GM19395 (cell line): ENCODE measurements around the gene RASSF8.

Source experiments
- ATAC-seq: cut with Tn5 transposase; IDR thresholded peaks from one replicate; pipeline ENCODE4 v1.9.1; 2021; ENCODE audit warnings: mild to moderate bottlenecking, moderate library complexity; ENCODE audit not compliant: unreplicated experiment

Gene RASSF8

DNA sequence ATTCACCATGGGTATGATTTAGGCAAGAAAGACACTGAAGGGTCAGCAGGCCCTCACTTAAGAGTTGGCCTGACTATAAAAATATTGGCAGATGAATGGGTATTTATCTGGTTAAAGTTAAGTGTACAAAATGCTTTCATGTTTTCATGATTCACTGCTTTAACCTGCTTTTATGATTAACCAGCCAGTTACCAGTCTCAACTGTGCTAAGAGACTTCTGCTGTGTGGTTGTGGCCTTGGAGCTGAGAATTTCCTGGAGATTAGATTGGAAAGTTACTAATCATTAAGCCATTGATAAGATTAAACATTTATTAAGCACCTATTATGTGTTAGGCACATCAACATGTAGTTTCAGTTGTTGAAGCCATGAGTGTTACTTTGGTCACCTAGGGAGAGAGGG is 68.9 kb downstream of the RASSF8 start:
- no peak for ATAC-seq

DNA sequence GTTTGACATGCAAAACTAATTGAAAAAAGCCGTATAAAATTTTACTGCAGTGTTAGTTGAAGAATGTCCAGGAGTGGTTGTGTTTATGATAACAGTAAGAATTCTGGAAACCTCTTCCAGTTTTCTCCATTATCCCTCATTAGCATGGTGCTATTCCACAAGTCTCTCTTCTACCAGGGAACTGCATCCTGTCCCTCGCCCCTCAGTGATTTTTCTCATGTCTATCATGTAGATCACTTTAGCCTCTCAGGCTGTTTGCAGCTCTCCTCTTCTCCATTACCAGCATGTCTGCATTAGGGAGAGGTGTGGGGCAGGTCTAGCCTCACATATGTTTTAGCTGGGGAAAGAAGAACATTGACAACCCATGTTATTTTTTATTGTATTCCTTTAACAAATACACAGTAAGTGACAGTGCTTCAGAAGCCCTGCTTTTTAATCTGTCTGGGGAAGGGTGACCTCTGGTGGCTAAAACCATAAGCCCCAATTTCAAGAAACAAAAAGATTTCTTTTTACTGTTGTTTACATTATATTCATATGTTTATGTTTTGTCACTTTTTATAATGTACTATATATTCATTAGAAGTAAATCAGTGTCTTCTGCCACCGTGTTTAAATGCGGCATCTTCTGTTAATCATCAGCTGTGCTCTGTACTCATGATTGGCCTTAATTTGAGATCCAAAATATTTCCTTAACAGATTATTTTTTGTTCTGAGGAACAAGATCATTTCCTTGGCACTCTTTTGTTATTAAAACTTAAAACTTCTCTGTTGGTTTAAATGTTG is 70.7 kb downstream of the RASSF8 start:
- no peak for ATAC-seq

DNA sequence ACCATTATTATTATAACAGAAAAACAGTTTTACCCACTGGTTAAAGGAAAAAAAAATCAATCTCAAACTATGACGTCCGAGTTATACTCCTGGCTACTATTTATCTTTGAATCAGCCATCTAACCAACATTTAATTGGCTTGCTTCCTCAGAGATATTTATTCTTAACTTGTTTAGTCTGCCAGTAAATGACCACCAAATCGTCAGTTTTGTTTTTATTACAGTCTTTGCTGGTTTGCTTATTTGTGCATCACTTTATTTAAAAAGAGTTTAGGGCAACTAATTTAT is 71.2 kb downstream of the RASSF8 start:
- no peak for ATAC-seq

DNA sequence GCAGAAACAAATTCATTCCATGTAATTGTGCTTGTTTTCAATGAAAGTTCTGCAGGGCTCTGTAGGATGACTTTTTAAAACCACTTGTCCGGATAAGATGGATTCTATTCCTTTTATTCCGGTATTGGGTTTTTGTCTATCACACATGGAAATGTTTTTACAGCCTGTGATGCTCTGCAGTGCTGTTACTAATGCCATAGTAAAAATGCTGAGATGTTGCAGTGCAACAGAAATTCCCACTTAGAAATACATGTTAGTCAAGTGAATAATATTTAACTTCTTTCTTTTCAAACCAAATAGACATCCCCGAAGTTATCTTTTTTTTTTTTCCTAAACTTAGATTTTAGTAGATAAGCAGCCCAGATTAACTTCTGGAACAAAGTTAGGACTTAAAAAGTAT is 71.9 kb downstream of the RASSF8 start:
- no peak for ATAC-seq

DNA sequence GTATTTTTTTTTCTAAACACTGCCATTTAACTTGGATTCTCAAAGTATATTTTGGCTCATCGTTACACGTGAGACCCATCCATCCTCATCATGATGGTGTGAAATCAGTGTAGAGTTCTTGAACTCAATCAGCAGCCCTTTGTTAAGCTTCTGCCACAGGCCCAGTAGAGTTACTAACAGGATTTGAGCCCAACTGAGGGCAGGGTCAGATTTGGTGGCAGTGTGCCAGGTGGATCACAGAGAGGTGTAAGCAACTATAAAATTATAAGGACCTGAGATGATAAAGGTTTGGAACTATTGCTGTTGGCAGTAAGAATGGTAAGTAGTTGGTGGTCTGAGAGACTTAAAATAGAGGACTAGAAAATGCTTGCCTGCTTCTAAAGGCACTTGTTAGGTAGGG is 72.8 kb downstream of the RASSF8 start:
- no peak for ATAC-seq

DNA sequence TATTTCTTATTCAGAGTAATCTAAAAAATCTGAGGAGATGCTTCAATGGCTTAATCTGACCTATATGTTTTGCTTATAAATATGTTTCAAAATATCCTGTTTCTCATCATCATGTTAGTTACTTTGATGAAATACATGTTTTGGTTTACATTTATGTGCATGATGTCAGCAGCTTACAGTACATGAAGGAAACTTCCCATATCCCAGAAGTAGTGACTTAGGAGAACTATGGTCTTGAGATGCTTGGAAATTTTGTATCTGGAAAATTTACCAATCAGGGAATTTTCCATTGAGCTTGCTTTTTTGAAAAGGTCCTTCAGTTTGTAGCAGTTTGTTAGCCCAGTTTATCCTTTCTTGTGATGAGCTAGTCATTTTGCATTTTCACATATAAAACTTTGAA is 73.3 kb downstream of the RASSF8 start:
- ATAC-seq = no peak

DNA sequence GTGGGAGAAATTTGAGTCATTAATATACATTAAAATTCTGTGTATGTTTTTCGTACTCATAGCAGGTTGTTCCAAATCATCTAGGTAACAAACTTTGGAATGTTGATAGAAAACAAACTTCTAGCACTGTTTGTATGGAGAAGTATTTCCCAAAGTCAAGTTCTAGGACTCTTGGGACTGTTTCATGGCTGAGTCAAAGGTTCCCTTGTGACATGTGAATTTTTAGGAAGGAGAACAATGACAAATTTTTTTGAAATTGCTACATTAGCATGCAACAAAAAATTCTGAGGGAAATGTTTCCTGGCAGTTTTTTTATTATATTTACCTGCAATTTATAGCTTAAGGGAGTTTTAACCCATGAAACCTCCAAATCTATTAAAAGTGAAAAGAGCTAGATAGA is 73.8 kb downstream of the RASSF8 start:
- no peak for ATAC-seq

DNA sequence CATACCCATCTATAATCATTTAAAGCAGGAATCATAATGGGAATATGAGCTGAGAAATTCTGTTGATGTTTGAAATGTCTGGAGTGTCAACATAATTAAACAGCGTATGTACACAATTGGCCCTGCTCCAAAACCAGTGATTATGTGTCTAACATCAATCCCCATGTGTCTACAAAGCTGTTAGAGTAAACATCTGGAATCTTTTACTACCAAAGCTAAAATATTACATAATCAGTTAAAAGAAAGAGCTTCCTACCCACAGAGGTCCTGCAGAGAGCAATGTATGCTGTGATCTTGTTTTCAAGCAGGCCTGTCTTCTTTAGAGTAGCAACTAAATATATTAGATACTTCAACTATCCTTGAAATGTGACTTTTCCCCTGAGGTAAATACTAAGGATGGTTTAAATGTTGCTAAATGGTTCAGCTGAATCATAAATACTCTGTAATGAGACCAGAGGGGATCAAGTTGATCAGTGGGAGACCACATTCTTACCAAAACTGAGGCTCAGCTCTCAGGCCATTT is 74.3 kb downstream of the RASSF8 start:
- no peak for ATAC-seq

DNA sequence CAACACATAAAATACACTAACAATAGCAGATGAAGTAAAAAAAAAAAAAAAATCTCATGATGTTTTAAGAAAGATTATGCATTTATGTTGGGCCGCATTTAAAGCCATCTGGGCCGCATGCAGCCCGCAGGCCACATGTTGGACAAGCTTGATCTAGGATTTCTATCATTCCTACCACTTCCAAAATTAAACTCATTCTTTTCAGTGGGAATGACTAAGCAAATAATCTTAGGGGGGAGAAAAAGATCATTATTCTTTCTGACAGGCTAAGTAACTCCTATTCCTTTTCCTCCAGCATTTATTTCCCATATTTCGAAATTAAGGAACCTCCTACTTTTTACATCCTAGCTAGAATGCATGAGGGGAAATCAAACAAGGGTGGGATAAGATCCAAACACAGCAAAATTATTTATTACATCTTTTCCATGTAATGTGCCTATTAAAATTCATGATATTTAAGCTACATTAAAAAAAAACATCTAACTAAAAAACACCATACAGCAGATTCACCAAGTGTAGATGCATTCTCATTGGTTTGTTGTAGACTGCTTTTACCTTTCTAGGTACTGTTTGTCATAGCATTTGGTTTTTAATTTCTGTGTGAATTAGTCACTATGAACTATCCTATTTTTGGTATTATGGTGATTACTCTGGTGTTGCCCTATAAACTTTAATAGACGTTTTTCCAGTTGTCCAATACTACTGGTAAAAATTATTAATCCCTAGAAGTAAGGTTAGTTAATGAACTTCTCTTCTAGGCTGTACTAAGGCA is 76.1 kb downstream of the RASSF8 start:
- no peak for ATAC-seq

DNA sequence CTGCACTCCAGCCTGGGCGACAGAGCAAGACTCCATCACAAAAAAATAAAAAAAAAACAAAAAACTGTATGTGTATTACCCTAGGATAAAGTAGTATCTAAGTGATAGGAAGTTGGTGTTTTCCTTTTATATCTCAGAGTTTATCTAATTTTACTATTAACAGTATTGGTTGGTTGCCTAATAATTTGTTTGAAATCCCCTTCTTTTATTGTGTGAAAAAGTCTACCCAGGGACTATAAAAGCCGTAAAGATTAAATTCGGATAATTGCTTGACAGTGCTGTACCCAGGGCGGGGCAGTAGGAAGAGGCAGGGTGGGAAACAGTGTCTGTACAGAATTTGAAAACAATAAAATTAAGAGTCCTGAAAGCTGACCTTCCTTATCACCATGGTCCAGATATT is 78.4 kb downstream of the RASSF8 start:
- ATAC-seq = no peak

DNA sequence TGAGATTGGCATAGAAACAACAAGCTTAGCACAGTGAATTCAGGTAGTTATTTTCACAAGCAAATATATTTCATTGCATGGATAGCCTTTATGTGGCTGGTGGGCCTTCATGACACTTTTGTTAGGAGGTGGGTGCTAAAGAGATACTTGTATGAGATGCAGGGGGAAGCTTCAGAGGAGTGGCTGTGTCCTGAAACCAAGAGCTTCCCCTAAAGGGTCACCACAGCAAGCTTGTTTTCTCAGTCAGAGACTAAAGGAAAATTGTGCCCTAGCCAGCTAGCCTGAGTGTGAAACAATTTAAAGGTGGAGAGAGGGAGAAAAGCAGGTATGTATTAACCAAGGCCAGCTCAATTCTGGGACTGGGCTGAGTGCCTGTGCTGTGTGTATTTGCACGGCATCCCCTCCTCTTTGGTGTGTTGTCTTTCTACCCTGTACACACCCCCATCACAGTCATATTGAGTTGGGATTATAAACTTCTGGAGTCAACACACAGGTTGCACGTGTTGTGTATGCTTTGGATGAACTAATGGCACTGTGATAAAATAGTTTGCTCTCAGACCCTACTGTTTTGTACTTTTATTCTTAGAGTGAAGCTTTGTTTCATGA is 79.2 kb downstream of the RASSF8 start:
- ATAC-seq = no peak

DNA sequence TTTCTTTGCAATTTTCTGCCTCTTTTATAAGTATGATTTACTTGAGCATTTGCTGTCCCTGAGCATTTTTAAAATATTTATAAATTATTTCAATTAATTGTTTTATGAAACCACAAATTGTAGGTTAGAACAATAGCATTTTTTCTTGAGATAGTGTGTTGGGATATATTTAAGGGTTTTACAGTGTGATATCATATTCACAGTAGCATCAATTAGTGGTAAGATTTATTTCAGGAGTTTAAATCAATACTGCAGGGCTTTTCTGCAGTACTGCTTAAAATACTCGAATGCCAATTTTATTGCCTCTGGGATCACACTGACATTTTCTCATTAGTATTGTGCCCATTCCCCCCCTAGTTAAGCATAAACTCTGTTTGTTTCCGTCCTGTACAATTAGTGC is 84.2 kb downstream of the RASSF8 start:
- ATAC-seq = no peak

DNA sequence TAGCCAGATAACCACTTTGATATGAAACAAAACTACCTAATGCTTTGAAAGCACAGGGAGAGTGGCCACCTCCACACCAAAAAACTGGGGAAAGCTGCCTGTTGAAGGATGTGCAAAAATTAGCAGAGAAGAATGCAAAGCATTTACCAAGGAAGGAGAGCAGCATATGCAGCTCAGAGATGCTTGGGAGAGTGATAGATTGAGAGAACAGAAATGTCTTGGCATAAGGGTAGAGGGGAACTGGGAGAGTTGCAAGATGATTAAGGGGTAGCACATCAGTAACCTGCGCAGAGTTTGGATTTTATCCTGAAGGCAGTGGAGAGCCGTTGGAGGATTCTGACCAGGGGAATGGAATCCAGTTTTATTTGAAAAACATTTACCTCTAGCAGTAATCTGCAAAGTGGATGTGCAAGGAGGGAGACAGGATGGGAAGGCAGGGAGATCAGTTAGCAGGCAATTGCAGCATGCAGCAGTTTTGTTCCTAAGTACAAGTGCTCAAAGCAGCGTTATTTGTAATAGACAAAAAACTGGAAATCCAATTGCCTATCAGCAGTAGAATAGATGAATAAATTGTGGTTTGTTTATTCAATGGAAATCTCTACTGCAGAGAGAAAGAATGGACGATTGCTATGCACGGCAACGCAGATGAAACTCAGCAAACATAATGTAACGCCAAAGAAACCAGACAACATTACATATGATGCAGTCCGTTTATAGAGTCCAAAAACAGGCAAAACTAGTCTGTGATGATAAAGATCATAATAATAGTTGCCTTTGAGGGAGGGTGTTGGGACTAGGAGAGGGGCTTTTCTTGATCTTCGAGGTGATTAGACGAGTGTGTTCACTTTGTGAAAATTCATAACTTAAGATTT is 84.9 kb downstream of the RASSF8 start:
- no peak for ATAC-seq

DNA sequence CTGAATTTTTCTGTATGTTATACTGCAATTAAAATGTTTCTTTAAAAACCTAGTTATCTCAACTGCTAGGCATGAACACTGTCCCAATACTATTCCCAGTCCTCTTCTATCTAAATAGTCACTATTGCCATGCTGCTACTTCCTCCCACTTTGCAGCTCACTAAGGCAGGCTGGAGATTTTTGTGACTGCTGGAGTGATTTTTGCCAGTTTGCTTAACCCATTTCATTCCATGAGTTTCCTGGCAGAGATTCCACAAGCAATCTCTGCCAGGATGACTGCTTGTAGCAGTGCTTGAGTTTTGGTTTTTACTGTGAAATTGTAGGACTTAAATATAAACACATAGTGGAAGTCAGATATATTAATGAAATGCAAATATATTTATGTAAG is 85.5 kb downstream of the RASSF8 start:
- no peak for ATAC-seq

DNA sequence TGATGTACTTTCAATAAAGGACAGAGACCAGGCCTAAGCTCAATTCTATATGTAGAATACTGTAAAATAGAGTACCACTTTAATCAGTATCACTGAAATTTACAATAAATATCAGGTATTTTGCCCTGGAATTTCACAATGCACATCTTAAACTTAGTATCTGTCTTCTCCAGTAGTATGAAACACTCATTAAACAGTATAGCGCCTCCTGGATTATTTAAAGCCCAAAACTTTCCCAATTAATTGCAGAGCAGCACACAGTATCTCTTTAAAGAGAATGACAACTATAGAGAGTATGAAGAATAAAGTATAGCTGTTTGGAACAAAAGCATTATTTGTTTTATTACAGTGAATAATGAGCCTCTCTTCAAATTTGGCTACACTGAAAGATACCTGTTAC is 86.1 kb downstream of the RASSF8 start:
- no peak for ATAC-seq

DNA sequence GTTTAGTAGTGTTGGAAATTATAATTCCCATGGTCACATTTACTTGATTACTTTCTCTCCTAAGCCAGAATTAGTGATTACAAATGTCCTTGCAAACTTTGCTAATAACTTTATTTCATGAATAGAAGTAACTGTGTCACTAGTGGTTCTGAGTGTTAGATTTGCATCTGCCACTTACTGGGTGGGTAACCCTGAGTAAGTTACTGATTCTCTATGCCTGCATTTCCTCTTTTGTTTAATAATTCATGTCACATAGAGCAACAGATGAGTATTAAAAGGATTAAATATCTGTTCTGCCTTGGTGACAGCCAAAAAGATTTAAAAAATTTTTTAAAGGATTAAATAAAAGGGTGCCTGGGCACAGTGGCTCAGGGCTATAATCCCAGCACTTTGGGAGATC is 87.7 kb downstream of the RASSF8 start:
- no peak for ATAC-seq

DNA sequence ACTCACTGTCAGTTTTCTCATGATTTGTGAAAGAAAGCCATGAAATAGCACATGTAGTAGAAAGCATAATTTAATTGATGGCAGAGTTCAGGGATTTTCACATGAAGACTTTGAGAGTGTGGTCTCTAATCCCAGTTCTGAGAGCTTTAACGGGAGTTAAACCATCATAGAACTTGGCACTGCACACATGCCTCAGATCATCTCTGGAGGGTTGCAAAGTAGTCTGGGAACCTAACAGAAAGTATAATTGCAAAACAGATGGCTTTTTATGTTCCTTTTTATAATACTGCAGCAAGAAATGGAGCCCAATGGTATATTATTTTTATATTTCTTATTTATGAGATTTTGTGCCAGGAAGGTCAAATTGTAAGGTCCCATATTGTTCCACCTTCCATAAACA is 88.4 kb downstream of the RASSF8 start:
- ATAC-seq = no peak

DNA sequence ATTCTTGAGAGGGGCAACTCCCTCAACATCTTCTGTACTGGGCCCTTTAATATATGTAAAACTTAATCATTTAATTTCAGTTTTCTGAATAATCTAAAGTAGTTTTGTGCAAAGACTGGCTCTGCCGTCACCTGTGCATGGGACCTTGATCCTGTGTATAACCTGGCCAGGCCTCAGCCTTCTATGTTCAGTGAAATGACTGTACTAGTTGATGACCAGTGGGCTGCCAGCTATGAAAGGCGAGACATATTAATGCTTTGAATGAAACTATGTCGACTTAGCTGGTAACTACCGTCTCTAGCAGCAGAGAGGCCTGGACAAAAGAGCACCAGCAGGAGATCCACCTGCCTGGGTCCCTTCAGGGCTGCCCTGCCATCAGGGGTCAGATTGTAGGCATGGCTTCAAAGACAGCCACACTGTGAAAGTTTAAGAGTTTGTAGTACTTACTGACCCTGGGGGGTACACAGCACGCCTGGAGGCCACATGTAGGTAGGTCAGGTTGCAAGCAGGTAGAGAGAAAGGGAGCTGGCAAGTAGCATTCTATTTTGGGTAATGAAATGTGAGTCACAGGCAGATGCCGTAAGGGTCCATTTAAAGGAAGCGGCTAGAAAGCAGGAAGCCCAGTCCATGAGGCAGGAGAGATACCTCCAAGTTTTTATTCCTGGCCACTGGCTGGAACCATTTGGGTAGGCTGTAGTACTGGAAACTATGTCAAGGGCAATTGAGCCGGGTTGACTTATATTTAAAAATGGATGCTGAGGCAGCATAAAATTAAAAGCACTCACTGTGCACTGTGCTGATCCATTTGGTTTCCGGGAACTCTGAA is 89.1 kb downstream of the RASSF8 start:
- no peak for ATAC-seq

DNA sequence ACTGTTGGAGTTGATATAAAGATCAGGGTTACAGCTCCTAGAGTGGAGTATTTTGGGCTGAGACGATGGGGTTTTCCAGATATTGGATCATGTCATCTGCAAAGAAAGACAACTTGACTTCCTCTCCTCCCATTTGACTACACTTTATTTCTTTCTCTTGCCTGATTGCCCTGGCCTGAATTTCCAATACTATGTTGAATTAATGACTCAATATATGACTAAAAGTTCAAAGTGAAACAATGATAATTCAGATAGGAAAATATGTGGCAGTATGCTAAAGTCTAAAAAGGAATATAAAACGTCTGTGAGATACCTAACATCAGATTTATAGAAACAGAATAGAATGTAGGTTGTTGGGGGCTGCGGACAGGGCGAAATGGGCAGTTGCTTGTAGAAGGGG is 94.2 kb downstream of the RASSF8 start:
- no peak for ATAC-seq

DNA sequence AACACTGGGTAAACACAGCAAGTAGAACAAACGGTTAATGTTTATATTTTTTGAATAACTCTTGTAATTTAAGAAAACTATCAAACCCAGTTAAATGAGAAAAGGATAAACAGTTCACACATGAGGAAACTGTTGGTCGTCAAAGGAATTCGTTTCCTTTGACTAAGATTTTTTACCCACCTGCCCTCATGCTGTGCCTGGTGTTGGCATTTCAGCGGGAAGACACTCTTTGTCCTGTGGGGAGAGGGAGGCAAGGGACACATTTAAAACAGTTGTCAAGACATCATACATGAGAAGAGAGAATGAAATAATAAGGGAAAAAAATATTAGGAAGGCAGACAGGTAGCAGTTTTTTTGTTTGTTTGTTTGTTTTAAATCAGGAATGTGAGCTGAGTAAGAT is 95.9 kb downstream of the RASSF8 start:
- ATAC-seq = no peak
